Omental fat pad (tissue), 4 donors: ENCODE results near the gene SLA2. TPM values are rescaled to one million over a fixed set of nuclear protein-coding genes. Genes with fewer than 3 reads are reported as not detected.

Experiments used
- ATAC-seq: fragments of 150-250 bp; one replicate; pipeline ENCODE4 v1.9.1; 2016; ENCODE audit warnings: mild to moderate bottlenecking, moderate library complexity; ENCODE audit not compliant: low FRiP score
- DNase-seq: peaks from one replicate; pipeline ENCODE4 v3.0.0-alpha.2; 2019; ENCODE audit warnings: low spot score
- CTCF ChIP-seq, 3 donors: fragments of 450-650 bp; IDR thresholded peaks; one replicate each; pipeline ENCODE4 v1.5.1; 2016 to 2017; ENCODE audit warnings: antibody characterized with exemption in 3 of 3, mild to moderate bottlenecking in 3 of 3, moderate library complexity in 2 of 3
- total RNA-seq, 4 donors: library from RNA; depleted of rRNA; stranded (reverse); fragments of >200 nt; gene quantifications; one replicate each; pipeline ENCODE4 v1.1.0, GENCODE V29; 2016

The SLA2 gene
- total RNA-seq, 4 donors from 2014 or later = 1.1 to 3.2 (median 1.6) TPM

GRCh38 chr20:36576081-36576445 lies 69.9 kb downstream of the SLA2 start:
- no peak for ATAC-seq
- no peak for DNase-seq
- no peak for TF ChIP-seq CTCF (IDR thresholded peaks at IDR 0.05)

GRCh38 chr20:36574366-36575135 lies 71.4 kb downstream of the SLA2 start:
- DNase-seq (peak; percentile 37), ATAC-seq (peak; percentile 34)

GRCh38 chr20:36573798-36574365 lies 72.1 kb downstream of the SLA2 start:
- DNase-seq = no peak
- no peak for ATAC-seq
- TF ChIP-seq CTCF (IDR thresholded peaks at IDR 0.05) = no peak

More at GRCh38 chr20:36574366-36575135, 71.4 kb downstream of the SLA2 start:
- TF ChIP-seq CTCF (IDR thresholded peaks at IDR 0.05) = no peak

GRCh38 chr20:36573103-36573797 lies 72.7 kb downstream of the SLA2 start, which contains the start of gene TGIF2:
Gene TGIF2 (plus strand): TSS chr20:36573597. CDS start chr20:36578775, 5,178 bp downstream.
- peak; percentile 85 for ATAC-seq
- no peak for TF ChIP-seq CTCF (IDR thresholded peaks at IDR 0.05)
- peak; percentile 37 for DNase-seq

GRCh38 chr20:36572701-36573102 lies 73.3 kb downstream of the SLA2 start:
- ATAC-seq (peak; percentile 45), DNase-seq (no peak)
- no peak for TF ChIP-seq CTCF (IDR thresholded peaks at IDR 0.05)

DNA sequence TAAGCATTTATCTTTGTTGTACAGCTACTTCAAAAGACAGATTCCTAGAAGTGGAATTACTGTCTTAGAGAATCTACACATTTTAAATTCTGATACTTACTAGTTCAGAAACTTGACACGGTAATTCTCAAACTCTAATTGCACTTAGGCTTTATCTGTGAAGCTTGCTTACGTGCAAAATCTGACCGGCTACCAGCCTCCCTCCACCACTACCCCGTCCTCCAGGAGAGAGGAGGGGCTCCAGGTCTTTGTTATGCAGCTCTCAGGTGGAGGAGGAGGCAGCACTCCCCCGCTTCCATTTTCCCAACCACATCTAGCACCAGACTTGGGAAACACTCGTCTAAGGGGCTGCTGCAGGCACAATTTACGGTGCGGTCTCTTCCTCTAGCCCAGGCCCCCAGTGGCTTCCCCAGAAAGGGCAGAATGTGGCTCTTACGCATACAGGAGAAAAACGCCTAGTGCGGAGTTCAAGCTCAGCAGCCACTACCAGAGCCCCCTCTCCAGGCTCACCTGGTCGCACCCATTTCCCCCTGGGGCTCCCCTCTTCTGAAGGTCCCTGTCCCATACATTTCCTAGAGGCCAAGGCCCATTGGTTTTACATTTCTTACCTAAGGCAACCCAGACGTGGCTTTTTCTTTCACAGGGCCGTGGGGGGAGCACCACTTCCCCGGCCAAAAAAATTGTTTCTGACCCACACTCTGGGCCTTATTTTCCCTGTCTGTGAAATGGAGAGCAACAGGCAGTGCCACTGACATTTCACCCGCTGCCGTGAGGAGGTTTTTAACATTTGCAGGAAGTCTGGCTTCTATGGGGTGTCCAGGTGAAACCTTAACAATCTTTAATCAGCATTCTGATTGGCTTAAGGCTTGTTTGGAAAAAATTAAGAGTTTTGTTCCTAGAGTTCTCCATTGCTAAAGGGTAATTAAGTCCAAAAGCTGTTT lies 74.2 kb downstream of the SLA2 start:
- no peak for TF ChIP-seq CTCF (IDR thresholded peaks at IDR 0.05)
- DNase-seq = no peak
- ATAC-seq = no peak
